Adrenal gland (tissue), 12 donors: ENCODE measurements around the gene STRIP2. TPM values are rescaled to one million over a fixed set of nuclear protein-coding genes. Genes with fewer than 3 reads are reported as not detected.

Experiments
- DNase-seq, 7 donors: peaks; one replicate each; pipeline ENCODE4 v3.0.0-alpha.2; 2019 to 2020
- H3K27ac ChIP-seq, 5 donors: fragments of 200-600 bp; sonication (generic) in 4 of 5; 1 replicate in 3 of 5; 2 replicates in 2 of 5; pipeline versions ENCODE4 v1.5.1 to v1.8.0; 2016 to 2020; ENCODE audit warnings: mild to moderate bottlenecking in 1 of 5
- H3K27me3 ChIP-seq: fragments of 200-600 bp; 2 replicates; pipeline ENCODE4 v1.8.0; 2021
- H3K36me3 ChIP-seq, 2 donors: fragments of 200-600 bp; replicated peaks in 1 of 2; 1 replicate in 1 of 2; 2 replicates in 1 of 2; pipeline versions ENCODE4 v1.5.1 to v1.8.0; 2018 to 2022
- H3K4me1 ChIP-seq, 2 donors: fragments of 200-600 bp; replicated peaks in 1 of 2; 1 replicate in 1 of 2; 2 replicates in 1 of 2; pipeline versions ENCODE4 v1.5.1 to v1.8.0; 2018 to 2021
- H3K4me3 ChIP-seq, 4 donors: fragments of 200-600 bp; sonication (generic) in 3 of 4; one replicate each; pipeline ENCODE4 v1.5.1; 2016 to 2018
- H3K9me3 ChIP-seq, 3 donors: fragments of 200-600 bp; sonication (generic) in 1 of 3; replicated peaks in 1 of 3; 1 replicate in 2 of 3; 2 replicates in 1 of 3; pipeline versions ENCODE4 v1.5.1 to v1.8.0; 2016 to 2021
- POLR2A ChIP-seq, 2 donors: fragments of 450-650 bp; IDR thresholded peaks; one replicate each; pipeline ENCODE4 v1.6.1; 2017; ENCODE audit warnings: antibody characterized with exemption in 2 of 2, mild to moderate bottlenecking in 2 of 2, moderate library complexity in 1 of 2
- WGBS, 4 donors: extraction: QIAGEN DNeasy Blood & Tissue Kit in 2 of 4; methylation state at CpG; one replicate each; pipeline versions ENCODE4 v1.1.5 to v1.1.7; 2013 to 2017; 5-methylcytosine and 5-hydroxymethylcytosine counted together
- intact Hi-C, 2 donors: fragments of 100-400 bp; cut with DNase I; formaldehyde crosslinking; loops; one replicate each; pipeline versions ENCODE4 v1.14.1 to v1.15.0; 2022 to 2023
- polyA plus RNA-seq, 3 donors: library from polyadenylated mRNA; stranded (reverse); fragments of 200-250 nt in 2 of 3; fragments of 350-450 nt in 1 of 3; fragmentation: Illumina TruSeq in 1 of 3; extraction: RNeasy Lipid Tissue Mini Kit (QIAGEN cat#74804) in 1 of 3; gene quantifications; one replicate each; pipeline ENCODE4 v1.2.3, GENCODE V29; 2013 to 2014
- total RNA-seq, 9 donors: library from RNA; depleted of rRNA in 4 of 9; stranded (reverse); fragments of >200 nt in 4 of 9; fragments of 120-200 nt in 1 of 9; fragmentation: NEBNext Ultra II Directional in 1 of 9; extraction: Animal tissue kit (Norgen Biotek cat#: 25700) in 1 of 9; gene quantifications; one replicate each; pipeline versions ENCODE4 v1.1.0 to v1.2.4, GENCODE V29; 2013 to 2023
- TF ChIP-seq, protein P1 (sequence below), 6 experiments: fragments of 450-650 bp in 4 of 6; fragments of 200-600 bp in 2 of 6; sonication (generic) in 1 of 6; IDR thresholded peaks; 1 replicate in 5 of 6; 2 replicates in 1 of 6; pipeline versions ENCODE4 v1.5.1 to v1.8.0; 2016 to 2021; ENCODE audit warnings: antibody characterized with exemption in 6 of 6, mild to moderate bottlenecking in 2 of 6, moderate library complexity in 1 of 6
- donor health status: healthy with polysubstance abuse.
- donor health status: Bipolar disorder and iron deficiency.
- donor health status: DM: yes; HTN: yes; CAD: no.
- donor health status: DM: no; HTN: no; CAD: no.
- donor health status: DM: no; HTN: no; CAD: no.
- donor health status: DM: yes; HTN: yes; CAD: no.

STRIP2 gene
- total and polyA plus RNA-seq, 12 donors, result 0.67 to 10.1 (median 3.7) TPM

DNA sequence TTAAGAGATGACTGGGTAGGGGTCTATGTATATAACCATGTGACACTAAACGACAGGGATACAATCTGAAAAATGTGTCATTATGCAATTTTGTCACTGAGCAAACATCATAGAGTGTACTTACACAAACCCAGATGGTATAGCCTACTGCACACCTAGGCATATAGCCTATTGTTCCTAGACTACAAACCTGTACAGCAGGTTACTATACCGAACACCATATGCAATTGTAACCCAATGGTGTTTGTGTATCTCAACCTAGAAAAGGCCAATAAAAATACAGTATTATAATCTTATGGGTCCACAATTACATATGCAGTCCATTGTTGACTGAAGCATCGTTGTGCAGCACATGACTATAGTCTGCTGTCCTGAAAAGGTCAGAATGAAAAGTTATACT, 22.9 kb downstream of the STRIP2 start:
- H3K27me3 ChIP-seq, result no peaks in the 10 kb centered on the region
- DNase-seq, result no peak
- no peaks in the 10 kb centered on the region for H3K9me3 ChIP-seq
- no peaks in the 10 kb centered on the region for H3K36me3 ChIP-seq
- H3K4me1 ChIP-seq, result no peaks in the 10 kb centered on the region
- TF ChIP-seq, protein P1, sequence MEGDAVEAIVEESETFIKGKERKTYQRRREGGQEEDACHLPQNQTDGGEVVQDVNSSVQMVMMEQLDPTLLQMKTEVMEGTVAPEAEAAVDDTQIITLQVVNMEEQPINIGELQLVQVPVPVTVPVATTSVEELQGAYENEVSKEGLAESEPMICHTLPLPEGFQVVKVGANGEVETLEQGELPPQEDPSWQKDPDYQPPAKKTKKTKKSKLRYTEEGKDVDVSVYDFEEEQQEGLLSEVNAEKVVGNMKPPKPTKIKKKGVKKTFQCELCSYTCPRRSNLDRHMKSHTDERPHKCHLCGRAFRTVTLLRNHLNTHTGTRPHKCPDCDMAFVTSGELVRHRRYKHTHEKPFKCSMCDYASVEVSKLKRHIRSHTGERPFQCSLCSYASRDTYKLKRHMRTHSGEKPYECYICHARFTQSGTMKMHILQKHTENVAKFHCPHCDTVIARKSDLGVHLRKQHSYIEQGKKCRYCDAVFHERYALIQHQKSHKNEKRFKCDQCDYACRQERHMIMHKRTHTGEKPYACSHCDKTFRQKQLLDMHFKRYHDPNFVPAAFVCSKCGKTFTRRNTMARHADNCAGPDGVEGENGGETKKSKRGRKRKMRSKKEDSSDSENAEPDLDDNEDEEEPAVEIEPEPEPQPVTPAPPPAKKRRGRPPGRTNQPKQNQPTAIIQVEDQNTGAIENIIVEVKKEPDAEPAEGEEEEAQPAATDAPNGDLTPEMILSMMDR (IDR thresholded peaks at IDR 0.05), result no peak
- TF ChIP-seq POLR2A (IDR thresholded peaks at IDR 0.05), result no peak
- no peak overlapping the region for H3K4me3 ChIP-seq
- intact Hi-C loops, result no loop called here
- H3K27ac ChIP-seq, result no peak overlapping the region
- 92 to 95% (median 92%) methylated on average over 3 of the region's 3 CpGs for WGBS, 4 donors

DNA sequence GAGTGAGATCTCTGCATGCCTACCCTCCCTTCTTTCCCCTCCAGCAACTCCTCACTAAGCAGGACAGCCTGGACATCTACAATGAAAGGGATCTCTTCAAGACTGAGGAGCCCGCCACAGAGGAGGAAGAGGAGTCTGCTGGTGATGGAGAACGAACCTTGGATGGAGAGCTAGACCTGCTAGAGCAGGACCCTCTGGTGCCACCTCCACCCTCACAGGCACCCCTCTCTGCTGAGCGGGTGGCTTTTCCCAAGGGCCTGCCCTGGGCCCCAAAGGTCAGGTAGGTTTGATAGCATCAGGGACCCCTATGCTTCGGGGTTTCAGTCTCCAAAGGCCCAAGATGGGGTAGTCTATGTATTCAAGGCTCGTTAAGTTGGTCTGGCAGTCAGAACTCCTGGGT, 23.9 kb downstream of the STRIP2 start:
- WGBS, 4 donors, result 97 to 100% (median 99%) methylated on average over 5 of the region's 5 CpGs
- no peak overlapping the region for H3K27ac ChIP-seq
- H3K4me3 ChIP-seq, result no peak overlapping the region
- H3K4me1 ChIP-seq, result no peaks in the 10 kb centered on the region
- H3K36me3 ChIP-seq, result no peaks in the 10 kb centered on the region
- DNase-seq, result no peak
- TF ChIP-seq, protein P1 (IDR thresholded peaks at IDR 0.05), result no peak
- no peak for TF ChIP-seq POLR2A (IDR thresholded peaks at IDR 0.05)
- no peaks in the 10 kb centered on the region for H3K27me3 ChIP-seq
- intact Hi-C loops, result no loop called here
- H3K9me3 ChIP-seq, result no peaks in the 10 kb centered on the region

DNA sequence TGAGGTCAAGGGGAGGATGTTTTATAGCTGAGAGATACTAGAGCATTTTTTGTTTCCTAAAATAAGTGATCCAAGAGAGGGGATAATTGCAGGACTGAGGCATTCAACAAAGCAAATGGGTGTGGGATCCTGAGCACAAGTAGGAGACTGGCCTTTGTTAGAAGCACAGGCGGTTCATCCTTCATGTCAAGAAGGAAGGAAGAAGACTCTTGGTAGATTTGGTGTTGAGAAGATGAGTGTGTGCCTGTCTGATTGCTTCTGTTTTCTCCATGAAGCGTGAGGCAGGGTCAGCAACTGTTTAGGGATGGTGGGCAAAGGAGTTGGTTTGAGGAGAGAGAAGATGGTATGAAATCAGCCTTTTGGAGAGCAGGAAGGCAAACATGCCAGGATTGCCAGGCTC, 27.6 kb downstream of the STRIP2 start:
- H3K27ac ChIP-seq, result no peak overlapping the region
- H3K4me3 ChIP-seq, result no peak overlapping the region
- H3K36me3 ChIP-seq, result no peaks in the 10 kb centered on the region
- H3K9me3 ChIP-seq, result no peaks in the 10 kb centered on the region
- intact Hi-C loops, result loop anchor here in 1 of 2 donors (10.0 kb wide), 1 partner anchor 247 kb away; no protein-coding TSS in a partner anchor
- TF ChIP-seq, protein P1 (IDR thresholded peaks at IDR 0.05), result no peak
- TF ChIP-seq POLR2A (IDR thresholded peaks at IDR 0.05), result no peak
- WGBS, 4 donors, result 96 to 100% (median 97%) methylated on average over 2 of the region's 2 CpGs
- no peaks in the 10 kb centered on the region for H3K4me1 ChIP-seq
- DNase-seq, result no peak
- H3K27me3 ChIP-seq, result no peaks in the 10 kb centered on the region

DNA sequence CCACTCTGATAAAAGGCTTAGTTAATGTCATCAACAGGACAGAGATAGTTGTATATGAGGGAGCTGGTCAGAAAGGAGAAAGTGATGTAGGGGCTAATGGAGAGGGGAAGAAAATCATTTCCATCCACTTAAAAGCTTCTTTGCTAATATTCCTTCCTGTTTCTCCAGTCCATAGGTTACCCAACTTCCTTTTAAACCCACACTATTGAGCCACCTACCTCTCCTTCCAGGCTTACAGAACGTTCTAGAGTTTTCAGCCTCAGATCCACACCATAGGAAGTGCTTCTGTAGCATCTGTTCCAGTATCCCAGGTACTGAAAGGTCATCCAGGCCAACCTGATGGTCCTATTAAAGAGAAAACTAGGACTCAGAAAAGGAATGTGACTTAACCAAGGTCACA, 28.2 kb downstream of the STRIP2 start:
- Histone ChIP-seq H3K4me3 (no peak overlapping the region), H3K4me1 (no peaks in the 10 kb centered on the region), H3K9me3 (no peaks in the 10 kb centered on the region), H3K36me3 (no peaks in the 10 kb centered on the region), H3K27me3 (no peaks in the 10 kb centered on the region), H3K27ac (no peak overlapping the region)
- no peak for DNase-seq
- 63 to 67% (median 64%) methylated on average over 1 of the region's 1 CpG for WGBS, 4 donors
- intact Hi-C loops, result loop anchor here in 1 of 2 donors (10.0 kb wide), 1 partner anchor 248 kb away; no protein-coding TSS in a partner anchor
- TF ChIP-seq, protein P1 (IDR thresholded peaks at IDR 0.05), result no peak
- TF ChIP-seq POLR2A (IDR thresholded peaks at IDR 0.05), result no peak
